NCI-H146 treated with DMSO at 0.1 percent for 48 hours (cell line): Measurements from ENCODE around the gene LAMA2.

Experiments used
- DNase-seq: peaks from one replicate; lab custom pipeline; 2025; ENCODE audit not compliant: unreplicated experiment; lab: John Stamatoyannopoulos, UW

The LAMA2 gene

GRCh38 chr6:128903715-128904114, 20.8 kb downstream of the LAMA2 start:
- DNase-seq: no peak

GRCh38 chr6:128914051-128914450, 31.1 kb downstream of the LAMA2 start:
- DNase-seq: no peak

GRCh38 chr6:128918886-128919285, 35.9 kb downstream of the LAMA2 start:
- DNase-seq: no peak

- DNase-seq: no peak
These were observed 36.7 kb downstream of the LAMA2 start for GRCh38 chr6:128919412-128920180.

GRCh38 chr6:128925765-128926164, 42.8 kb downstream of the LAMA2 start:
- DNase-seq: no peak

GRCh38 chr6:128929869-128930268, 46.9 kb downstream of the LAMA2 start:
- DNase-seq: no peak

GRCh38 chr6:128930321-128930720, 47.4 kb downstream of the LAMA2 start:
- no peak for DNase-seq

- DNase-seq: no peak
These were observed 49.1 kb downstream of the LAMA2 start for GRCh38 chr6:128932061-128932460.

- DNase-seq: no peak
These were observed 67.9 kb downstream of the LAMA2 start for GRCh38 chr6:128950864-128951263.

GRCh38 chr6:128952902-128953301, 70.0 kb downstream of the LAMA2 start:
- DNase-seq: no peak

- no peak for DNase-seq
These were observed 71.5 kb downstream of the LAMA2 start for GRCh38 chr6:128954308-128955043.

GRCh38 chr6:128963561-128963960, 80.6 kb downstream of the LAMA2 start:
- no peak for DNase-seq

- DNase-seq: no peak
These were observed 81.4 kb downstream of the LAMA2 start for GRCh38 chr6:128964233-128964755.

- no peak for DNase-seq
These were observed 81.8 kb downstream of the LAMA2 start for GRCh38 chr6:128964771-128965170.

GRCh38 chr6:128966934-128967333, 84.0 kb downstream of the LAMA2 start:
- DNase-seq: no peak

- no peak for DNase-seq
These were observed 96.1 kb downstream of the LAMA2 start for GRCh38 chr6:128979071-128979470.

GRCh38 chr6:128981716-128982115, 98.8 kb downstream of the LAMA2 start:
- DNase-seq: no peak

GRCh38 chr6:128990360-128990759, 107.4 kb downstream of the LAMA2 start:
- DNase-seq: no peak

GRCh38 chr6:128990915-128991314, 108.0 kb downstream of the LAMA2 start:
- no peak for DNase-seq

GRCh38 chr6:128993166-128993565, 110.2 kb downstream of the LAMA2 start:
- DNase-seq: no peak

- DNase-seq: no peak
These were observed 114.9 kb downstream of the LAMA2 start for GRCh38 chr6:128997880-128998279.
